DMS 273 treated with DMSO at 0.1 percent for 48 hours (cell line): Measurements from ENCODE around the gene IL19.

Experiments
- DNase-seq: peaks from one replicate; lab custom pipeline; 2025; lab: John Stamatoyannopoulos, UW

The IL19 gene, protein sequence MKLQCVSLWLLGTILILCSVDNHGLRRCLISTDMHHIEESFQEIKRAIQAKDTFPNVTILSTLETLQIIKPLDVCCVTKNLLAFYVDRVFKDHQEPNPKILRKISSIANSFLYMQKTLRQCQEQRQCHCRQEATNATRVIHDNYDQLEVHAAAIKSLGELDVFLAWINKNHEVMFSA

DNA sequence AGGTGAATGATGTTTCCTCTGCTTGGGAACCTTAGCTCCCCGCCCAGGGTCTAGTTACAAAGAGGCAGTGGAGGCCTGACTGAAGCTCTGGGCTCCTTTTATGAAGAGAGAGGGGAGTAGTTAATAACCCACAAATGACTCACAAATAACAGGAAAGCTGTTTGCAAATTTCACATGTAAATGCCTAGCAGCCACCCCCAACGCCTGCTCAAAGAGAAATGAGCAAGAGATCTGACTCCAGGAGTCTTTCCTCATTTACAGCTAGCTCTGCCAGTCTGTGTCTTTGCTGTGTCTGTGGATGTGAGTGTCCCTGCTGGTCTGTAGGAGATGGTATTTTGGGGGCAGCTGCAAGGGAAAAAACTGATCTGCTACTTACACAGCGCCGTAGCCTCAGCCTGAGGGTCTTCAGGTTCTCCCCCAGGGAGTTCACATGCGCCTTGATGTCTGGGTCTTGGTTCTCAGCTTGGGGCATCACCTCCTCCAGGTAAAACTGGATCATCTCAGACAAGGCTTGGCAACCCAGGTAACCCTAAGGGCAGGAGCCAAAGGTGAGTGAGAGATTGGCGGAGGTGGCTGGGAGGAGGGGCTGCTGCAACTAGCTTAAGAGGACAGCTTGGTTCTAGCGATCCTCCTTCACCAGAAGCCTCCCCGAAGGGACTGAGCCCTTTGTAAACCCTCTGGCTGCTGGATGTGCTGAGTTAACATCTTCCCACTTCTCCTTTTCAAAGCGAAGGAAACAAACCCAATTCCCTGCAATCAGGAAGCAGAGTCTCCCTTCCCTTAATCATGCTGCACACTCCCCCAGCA, at the start of gene IL19:
Gene IL19, plus strand, starts transcription at position 243 of the 807 bp plus-strand sequence. CDS start 65,890 bp downstream, outside the sequence.
- no peak for DNase-seq

- no peak for DNase-seq
Observed at GRCh38 chr1:206721454-206721853, 49.1 kb upstream of the IL19 start.

DNA sequence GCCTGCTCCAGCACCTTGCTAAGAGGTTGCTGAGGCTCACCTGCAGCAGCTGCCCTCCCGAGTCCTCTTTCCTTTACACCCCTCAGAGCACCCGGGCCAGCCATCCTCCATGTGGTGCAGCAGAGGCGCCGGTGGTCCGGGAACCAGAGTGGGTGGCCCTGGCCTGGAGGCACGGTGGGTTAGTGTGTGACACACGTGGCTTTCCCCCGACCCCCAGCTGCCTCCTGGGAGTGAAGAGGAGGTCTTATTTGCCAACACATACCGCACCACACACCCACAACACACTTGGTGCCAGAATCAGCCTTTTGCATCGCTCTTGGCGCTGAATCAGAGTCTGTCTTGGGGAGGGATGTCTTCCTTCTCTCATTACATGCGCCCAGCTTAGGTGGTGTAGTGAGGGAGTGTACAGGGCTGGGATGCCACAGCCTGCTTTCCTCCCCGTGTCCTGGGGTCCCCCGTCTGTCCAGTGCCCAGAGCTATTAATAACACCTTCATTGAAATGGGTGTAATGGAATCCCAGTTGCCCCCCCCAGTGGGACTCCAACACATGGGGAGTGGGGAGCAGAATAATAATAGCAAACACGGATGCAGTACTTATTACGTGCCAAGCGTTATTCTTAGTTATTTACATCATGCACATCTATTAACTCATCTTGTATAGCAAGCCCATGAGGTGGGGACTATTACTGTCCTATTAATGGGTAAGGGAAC, 47.7 kb upstream of the IL19 start:
- DNase-seq = no peak

DNA sequence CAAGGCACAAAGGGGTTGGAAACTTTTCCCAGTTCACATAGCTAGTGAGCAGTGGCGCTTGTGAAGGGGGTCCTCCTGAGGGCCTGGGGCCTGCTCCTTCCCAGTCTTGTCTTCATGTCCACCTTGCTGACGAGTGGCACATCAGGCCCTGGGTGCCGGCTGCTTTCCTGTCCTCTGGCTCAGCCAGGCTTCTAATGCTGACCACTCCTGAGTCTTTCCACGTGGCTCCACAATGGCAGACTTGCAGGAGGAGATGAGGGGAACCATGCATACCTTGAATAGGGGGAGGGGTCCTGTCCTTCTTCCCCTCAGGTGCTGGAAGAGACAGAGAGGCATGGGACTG, 47.1 kb upstream of the IL19 start:
- DNase-seq = no peak

GRCh38 chr1:206723805-206724472, 46.6 kb upstream of the IL19 start:
- no peak for DNase-seq

- DNase-seq = peak; percentile 28
Observed at GRCh38 chr1:206725109-206725963, 45.2 kb upstream of the IL19 start.

DNA sequence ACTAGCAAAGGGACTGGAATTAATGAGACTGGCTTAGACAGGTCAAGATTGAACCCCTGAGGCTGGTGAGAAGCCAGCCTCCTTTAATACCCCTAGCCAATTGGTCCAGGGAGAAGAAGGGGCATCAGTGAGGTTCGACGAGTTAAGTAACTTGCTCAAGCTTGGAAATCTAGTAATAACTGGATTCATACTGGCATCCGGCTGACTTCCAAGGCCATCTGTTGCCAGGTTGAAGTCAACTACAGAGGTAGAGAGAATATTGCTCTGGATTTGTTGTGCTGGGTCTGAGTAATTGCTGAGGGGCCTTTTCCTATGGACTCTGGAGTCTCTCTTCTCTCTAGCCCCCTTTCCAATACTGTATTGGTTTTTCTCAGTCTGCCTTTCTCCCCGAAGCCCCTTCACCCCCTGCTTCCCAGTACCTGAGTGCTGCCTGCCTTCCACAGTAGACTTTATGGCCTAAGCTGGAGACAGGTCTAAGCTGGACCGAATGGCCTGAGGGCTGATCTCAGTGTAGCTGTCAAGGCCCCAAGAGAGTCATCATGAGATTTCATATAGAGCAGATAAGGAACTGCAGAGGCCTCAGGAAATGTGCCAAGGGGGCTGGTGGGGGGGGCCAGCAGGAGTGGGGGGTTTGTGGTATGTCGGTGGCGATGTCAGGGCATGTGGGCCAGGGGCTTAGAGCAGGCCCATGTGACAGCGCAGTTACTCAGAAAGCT, 42.4 kb upstream of the IL19 start:
- DNase-seq = no peak

DNA sequence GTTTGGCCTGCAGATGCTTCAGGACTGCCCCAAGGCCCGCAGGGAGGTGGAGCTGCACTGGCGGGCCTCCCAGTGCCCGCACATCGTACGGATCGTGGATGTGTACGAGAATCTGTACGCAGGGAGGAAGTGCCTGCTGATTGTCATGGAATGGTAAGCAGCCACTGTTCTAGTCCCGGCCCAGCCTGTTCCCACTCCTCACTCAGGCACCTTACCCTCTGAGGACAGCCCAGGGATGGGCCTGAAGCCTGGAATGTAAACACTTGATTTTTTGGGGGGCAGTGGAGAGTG, 41.9 kb upstream of the IL19 start:
- no peak for DNase-seq

DNA sequence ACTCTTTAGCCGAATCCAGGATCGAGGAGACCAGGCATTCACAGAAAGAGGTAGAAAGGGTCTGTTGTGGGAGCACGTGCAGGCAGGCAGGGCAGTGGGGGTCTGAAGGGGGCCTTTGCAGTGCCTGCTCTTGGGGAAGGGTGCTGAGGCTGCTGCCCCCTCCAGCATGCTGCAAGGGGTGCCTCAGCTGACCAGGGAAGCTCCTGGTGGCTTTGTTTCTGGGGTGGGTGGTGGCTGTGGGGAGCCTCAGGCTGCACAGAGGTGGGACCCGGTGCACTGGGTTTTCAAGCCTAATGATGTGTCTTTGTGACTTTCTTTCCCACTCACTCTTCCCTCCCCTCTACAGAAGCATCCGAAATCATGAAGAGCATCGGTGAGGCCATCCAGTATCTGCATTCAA, 41.5 kb upstream of the IL19 start:
- no peak for DNase-seq

- DNase-seq = no peak
Observed at GRCh38 chr1:206729507-206729906, 41.1 kb upstream of the IL19 start.

DNA sequence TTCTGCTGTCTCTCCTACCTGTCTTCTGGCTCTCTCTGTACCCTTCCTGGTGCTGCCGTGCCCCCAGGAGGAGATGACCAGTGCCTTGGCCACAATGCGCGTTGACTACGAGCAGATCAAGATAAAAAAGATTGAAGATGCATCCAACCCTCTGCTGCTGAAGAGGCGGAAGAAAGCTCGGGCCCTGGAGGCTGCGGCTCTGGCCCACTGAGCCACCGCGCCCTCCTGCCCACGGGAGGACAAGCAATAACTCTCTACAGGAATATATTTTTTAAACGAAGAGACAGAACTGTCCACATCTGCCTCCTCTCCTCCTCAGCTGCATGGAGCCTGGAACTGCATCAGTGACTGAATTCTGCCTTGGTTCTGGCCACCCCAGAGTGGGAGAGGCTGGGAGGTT, 38.1 kb upstream of the IL19 start:
- DNase-seq = no peak

DNA sequence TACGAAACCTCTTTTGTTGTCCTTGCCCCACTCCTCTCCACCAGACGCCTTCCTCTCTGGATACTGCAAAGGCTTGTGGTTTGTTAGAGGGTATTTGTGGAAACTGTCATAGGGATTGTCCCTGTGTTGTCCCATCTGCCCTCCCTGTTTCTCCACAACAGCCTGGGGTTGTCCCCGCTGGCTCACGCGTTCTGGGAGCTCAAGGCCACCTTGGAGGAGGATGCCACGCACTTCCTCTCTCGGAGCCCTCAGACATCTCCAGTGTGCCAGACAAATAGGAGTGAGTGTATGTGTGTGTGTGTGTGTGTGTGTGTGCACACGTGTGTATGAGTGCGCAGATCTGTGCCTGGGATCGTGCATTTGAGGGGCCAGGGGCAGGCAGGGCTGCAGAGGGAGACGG, 37.6 kb upstream of the IL19 start:
- DNase-seq = no peak

- DNase-seq = no peak
Observed at GRCh38 chr1:206734499-206735142, 36.0 kb upstream of the IL19 start.

DNA sequence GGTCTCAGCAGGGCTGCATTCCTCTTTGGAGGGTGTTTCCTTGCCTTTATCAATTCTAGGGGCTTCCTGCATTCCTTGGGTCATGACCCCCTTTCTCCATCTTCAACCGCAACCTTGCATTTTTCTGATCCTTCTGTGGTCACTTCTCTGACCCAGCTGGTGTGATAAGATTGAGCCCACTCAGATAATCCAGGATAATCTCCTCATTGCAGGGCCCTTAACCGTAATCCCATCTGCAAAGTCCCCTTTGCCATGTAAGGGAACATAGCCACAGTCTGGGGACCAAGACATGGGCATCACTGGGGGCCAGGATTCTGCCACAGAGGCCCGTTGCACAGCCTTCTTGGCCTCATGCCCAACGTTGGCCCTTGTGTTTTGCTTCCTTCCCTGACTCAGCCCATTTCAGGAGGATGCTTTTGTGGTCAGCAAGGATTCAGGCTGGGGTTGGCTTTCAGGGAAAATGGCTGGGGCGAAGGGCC, 35.0 kb upstream of the IL19 start:
- no peak for DNase-seq

GRCh38 chr1:206736878-206737728, 33.5 kb upstream of the IL19 start:
- no peak for DNase-seq

DNA sequence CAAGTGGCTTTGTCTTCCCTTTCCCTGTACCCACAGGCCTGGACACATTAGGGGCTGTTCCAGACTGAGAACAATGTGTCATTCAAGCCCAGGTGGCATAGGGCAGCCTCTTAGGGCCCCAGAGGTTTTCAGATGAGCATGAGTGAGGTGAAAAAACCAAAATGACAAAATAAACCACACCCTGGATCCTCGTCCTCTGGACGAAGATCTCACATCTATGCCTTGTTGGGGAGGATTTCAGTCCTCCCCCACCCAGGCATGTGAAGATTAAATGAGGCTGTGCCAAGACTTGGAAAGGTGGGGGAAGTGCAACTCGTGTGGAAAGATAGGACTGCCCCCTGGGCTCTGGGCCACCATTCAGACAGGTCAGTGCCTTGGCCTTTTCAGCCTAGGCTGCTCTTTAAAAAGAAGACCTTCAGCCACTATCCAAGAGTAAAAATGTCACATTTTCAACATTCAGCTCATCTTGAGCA, 32.8 kb upstream of the IL19 start:
- DNase-seq = no peak

DNA sequence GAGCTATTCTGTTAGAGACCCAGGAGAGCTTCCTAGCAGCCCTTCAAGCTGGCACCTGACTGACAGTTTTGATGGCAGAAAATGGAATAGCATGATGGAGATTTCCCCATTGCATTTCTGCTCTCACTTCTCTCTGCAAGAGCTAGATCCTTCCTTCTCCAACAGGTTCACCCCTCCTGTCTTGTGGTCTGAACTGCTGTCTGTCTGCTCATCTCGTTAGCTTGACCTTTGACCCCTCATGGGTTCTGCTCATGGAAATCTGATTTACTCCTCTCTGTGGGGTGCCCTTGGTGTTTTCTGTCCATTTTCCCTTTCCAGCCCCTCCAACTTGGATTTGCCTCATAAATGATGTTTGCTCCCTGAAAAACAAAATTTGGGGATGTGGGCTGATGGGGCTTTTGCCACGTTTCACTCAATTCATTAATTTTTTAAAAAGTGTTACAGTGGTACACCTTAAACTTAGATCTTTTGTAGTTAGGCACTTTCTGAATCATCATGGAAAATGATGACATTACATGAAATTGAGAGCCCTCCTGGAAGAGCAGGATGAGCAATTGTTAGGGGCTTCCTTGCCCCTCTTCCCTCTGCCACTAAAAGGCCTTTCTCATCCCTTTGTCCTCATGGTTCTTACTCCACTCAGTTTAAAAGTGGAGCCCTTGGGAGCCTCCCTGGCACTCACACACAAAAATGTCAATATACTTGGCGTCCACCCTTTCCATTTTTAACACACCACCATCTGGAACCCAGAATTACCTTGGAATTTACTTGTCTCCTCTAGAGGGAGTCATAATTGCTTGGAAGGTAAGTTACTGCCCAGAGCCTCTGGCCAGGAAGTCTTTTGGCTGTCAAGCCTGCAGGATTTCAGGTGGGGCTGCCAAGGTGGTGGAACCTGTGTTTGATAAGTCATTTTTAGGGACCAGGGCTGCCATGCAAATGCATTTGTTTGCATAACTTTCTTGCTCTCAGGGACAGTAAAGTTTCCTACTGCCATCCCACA, 31.9 kb upstream of the IL19 start:
- DNase-seq = peak; percentile 45

GRCh38 chr1:206739411-206740076, 31.0 kb upstream of the IL19 start:
- DNase-seq = no peak
